NOMO-1 treated with DMSO at 0.1 percent for 48 hours (cell line): ENCODE results near the gene COX19.
"Not testable (repeated sequence)": the region's sequence is repeated elsewhere in the genome, so short reads cannot be mapped to it uniquely, and the experiment has no call there.

Experiments
- DNase-seq: peaks from one replicate; lab custom pipeline; 2025; ENCODE audit not compliant: unreplicated experiment; lab: John Stamatoyannopoulos, UW

Gene COX19

GRCh38 chr7:946256-946996, 28.9 kb downstream of the COX19 start:
- no peak for DNase-seq

DNA sequence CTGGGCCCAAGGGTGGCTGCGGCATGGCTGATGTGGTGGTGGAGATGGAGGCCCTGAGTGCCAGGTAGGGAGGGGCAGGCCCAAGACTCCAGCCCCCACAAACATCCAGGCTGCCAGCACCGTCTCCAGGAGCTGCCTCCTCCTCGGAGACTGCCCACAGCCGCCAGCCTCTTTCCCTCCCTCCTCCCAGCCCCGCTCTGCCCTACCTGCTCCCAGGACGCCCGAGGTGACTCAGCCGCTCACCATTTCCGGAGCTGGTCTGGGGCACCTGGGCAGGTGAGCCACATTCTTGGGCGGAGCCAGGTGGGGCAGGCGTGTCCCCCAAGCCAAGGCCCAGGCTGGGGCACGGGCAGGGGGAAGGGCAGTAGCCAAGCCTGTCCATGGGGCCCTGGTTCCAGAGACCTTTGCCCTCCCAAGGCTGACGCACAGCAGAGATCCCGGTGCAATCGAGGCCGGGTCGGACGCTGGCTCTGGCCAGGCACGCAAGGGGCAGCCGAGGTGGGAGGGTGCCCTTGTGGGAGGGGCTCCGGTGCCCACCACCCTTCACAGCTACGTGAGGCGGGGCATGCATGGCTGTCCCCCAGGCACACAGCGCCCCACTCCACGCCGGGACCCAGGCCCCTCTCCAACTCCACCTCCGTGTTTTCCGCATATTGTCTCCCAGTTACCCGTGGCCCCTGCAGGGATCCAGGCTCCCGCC, 29.6 kb downstream of the COX19 start:
- DNase-seq = no peak

DNA sequence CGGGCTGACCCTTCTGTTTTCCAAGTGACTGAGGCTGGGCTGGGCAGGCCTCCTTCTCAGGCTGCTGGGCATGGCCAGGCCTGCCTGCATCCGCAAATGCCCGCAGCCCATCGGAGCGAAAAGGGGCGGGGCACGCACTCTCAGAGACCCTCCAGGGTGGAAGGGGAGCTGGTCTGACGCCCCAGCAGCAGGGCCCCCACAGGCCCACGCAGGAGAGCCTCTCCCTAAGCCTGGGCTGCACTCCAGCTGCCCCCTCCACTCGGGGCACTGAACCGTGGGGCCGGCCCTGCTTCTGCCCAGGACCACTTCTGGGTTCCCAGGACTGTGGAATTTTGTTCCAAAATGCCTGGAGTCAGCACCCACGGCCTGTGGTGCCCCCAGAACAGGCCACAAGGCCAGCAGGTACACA, 30.2 kb downstream of the COX19 start:
- no peak for DNase-seq

DNA sequence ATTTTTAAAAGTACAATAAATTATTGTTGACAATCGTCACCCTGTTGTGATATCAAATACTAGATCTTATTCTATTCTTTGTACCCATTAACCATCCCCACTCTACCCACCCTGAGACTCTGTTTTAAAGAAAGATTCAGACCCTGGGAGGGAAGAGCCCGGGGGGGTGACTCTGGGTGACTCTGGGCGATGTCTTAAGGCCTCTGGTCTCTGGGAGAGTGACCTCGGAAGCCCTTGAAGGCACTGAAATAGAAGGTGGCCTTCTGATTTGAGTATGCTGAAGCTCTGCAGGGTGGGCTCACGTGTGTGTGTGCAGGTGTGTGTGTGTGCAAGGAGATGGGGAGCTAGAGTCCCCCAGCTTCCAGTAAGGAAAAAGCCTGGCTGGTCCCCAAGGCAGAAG, 30.6 kb downstream of the COX19 start:
- no peak for DNase-seq

DNA sequence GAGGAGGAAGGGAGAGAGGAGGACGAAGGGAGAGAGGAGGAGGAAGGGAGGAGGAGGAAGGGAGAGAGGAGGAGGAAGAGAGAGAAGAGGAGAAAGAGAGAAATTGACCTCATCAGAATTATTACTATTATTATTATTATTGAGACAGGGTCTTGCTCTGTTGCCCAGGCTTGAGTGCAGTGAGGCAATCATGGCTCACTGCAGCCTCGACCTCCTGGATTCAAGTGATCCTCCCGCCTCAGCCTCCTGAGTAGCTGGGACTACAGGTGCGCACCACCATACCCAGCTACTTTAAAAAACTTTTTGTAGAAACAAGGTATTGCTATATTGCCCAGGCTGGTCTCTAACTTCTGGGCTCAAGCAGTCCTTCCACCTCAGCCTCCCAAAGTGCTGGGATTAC, 31.6 kb downstream of the COX19 start:
- DNase-seq = not testable (repeated sequence)

GRCh38 chr7:940599-941408, 34.5 kb downstream of the COX19 start:
- DNase-seq = no peak

- DNase-seq = no peak
Observed at GRCh38 chr7:939843-940242, 35.5 kb downstream of the COX19 start.

DNA sequence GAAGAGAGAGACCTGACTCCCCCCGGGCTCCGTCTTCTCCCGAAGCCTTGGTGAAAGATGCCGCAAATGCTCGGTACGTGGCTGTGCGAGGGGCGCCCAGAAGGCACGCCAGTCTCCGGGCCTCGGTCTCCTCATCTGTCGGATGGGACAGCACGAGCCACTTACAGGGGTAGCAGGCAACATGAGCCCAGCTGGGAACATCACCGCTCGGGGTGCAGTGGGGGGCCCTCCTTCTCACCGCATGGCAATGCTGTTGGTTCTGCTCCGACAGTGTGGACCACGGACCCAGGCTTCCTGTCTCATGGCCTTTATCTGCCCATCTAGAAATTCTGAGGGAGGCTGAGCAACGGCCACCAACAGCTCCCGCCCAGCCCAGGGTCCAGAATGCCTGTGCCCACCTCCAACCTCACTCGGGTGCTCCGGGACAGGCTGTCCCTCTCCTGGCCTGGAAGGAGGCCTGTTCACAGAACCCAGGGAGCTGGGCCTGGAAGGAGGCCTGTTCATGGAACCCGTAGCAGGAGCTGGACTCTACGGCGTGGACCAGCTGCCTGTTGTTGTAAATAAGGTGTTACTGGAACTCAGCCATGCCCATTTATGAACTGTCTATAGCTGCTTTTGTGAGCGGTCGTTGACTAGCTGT, 36.7 kb downstream of the COX19 start:
- no peak for DNase-seq

- peak; percentile 48 for DNase-seq
Observed at GRCh38 chr7:937856-938484, 37.4 kb downstream of the COX19 start.

DNA sequence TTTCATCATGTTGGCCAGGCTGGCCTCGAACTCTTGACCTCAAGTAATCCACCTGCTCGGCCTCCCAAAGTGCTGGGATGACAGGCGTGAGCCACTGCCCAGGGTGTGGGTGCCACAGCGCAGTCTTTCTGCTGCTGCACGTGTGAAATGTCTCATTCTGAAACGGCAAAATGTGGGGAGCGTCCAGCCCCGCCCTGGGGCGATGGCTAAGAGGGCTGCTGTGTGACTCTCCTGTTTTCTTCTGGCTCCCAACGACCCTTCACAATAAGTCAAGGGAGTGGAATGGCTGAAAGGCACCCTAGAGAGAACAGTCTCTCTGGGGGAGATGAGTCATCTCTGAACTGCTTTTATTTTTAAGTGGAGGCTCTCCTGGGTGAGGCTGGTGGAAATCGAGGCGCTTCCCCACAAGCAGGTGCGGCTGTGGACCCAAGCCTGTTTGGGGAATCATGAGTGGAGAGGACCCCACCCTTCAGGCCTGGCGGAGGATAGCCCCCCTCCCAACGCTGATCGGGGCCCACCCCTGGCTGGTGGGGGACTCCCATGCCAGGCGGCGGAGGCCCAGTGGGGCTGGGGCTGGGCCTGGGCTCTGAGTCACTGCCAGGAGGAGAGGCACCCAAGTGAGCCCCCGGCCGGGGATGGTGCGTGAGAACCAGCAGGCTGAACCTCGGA, 38.8 kb downstream of the COX19 start:
- peak; percentile 57 for DNase-seq

DNA sequence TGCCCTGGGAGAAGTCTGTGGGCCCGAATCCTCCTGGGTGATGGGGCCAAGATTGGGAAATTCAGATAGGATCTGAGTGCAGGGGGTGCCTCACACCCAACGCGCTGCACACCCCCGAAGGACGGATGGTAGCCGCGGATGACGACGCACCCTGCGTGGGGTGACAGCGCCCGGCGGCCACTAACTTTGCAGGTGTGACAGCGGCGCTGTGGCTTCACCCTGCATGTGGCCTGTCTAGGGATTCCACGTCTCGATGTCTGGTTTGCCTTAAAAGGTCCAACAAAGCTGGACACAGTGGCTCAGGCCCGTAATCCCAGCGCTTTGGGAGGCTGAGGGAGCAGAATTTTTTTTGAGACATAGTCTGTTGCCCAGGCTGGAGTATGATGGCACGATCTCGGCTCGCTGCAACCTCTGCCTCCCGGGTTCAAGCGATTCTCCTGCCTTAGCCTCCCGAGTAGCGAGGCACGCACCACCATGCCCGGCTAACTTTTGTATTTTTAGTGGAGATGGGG, 39.4 kb downstream of the COX19 start:
- no peak for DNase-seq

GRCh38 chr7:935164-935873, 40.0 kb downstream of the COX19 start:
- no peak for DNase-seq

DNA sequence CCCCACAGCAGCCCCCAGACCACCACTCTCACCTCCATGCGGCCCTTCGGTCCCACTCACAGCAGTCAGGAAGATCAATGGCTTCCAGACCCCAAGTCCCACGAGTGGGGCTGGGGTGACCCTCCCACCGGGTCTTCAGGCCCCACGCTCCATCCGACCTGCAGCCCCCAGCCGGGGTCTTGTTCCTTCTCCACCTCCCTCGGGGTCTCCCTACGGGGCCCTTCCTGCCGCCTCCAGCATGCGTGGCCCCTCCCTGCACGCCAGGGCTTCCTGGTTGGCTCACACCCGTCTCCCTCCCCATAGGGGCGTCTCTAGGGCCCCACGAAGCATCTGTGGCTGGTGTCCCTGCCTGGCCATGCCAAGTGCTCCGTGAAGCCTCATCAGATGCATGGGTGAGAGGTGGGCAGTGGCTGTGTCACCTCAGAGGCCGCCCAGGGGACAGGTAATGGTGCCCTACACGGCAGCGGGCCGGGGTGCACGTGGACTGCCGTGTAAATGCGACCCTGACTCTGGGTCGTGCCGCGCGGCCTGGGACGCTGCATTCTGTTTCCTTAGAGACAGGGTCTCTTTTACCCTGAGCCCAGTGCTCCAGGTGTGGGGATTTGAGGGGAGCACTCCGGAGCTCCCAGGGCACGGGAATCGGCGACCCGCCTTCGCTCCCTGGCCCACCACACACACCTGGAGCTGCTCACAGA, 40.7 kb downstream of the COX19 start:
- DNase-seq = no peak

DNA sequence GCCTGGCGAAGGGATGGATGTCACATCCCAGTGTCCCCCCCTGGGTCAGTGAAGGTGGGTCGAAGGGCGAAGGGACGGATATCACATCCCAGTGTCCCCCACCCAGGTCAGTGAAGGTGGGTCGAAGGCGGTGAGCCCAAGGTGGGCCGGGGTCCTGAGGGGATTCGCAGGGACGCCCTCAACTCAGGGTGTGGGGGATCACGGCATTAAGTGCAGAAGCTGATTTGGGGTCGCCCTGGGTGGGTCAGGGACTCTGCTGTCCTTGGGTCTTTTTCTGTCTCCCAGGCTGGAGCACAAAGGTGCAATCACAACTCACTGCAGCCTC, 42.7 kb downstream of the COX19 start:
- DNase-seq = no peak

GRCh38 chr7:931871-932650, 43.3 kb downstream of the COX19 start:
- no peak for DNase-seq

GRCh38 chr7:930975-931758, 44.2 kb downstream of the COX19 start:
- DNase-seq = peak; percentile 77

GRCh38 chr7:929311-929711, 46.0 kb downstream of the COX19 start:
- DNase-seq = no peak
